NCI-H2227 (cell line): Measurements from ENCODE around the gene AICDA.
"Not testable (repeated sequence)": the region's sequence is repeated elsewhere in the genome, so short reads cannot be mapped to it uniquely, and the experiment has no call there.

Experiments used
- DNase-seq: peaks from one replicate; lab custom pipeline; 2025; ENCODE audit not compliant: unreplicated experiment; lab: John Stamatoyannopoulos, UW

The AICDA gene

DNA sequence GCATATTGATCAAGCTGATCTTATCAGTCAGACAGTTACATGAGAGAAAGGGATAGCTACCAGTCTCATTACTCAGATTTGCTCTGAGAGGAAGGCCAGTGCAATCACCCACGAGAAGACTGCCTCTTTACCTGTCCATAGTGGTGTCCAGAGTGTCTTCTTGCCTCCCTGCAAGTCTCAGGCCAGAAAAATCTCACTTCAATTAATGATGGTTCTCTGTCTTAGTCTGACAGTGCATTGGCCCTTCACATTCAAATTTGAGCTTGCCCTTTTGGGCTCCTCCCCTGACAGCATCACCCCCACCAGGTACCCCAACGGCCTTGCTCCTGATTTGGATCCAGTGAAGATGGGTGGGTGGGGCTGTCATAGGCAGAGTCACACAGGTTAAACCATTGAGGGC, at the start of gene AICDA:
TSS of gene AICDA (minus strand) at position 231 of the 400 bp plus-strand sequence. CDS start at position 139, 92 bp downstream.
- no peak for DNase-seq

DNA sequence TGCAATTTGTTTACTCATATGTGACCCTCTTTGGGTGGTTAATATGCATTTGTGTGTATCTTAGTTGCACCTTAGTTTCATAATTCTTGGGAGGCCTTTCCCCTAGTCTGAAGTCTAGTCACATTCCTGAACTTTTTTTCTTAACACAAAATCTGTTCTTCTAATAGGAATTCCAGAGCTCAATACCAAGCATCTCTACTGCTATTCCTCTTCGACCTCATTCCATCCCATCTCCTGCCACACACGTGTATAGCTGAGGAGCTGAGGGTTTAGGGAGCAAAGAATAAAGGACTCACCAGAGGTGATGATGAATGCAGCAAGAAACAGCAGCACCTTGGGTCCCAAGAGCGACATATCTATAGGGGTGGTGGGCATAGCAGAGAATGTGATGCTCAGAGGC, 49.1 kb upstream of the AICDA start:
- no peak for DNase-seq

- no peak for DNase-seq
Measured at GRCh38 chr12:8661016-8661415, 48.4 kb upstream of the AICDA start.

DNA sequence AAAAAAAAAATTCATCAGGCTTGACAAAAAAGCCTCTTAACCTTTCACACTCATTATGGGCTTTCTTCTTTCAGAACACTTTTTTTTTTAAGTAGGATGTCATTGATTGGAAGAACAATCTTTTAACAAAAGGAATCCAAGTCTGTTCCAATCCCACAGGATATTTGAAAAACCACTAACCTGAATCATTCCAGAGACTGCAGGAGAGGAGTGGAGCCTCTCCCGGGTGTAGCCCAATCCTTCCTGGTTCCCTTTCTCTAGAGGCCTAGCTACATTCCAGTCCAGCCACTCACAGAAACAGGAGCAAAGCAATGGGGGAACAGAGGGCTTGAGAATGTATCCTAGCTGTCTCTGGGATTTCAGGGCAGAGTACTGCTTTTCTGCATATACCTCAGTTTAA, 45.7 kb upstream of the AICDA start:
- no peak for DNase-seq

DNA sequence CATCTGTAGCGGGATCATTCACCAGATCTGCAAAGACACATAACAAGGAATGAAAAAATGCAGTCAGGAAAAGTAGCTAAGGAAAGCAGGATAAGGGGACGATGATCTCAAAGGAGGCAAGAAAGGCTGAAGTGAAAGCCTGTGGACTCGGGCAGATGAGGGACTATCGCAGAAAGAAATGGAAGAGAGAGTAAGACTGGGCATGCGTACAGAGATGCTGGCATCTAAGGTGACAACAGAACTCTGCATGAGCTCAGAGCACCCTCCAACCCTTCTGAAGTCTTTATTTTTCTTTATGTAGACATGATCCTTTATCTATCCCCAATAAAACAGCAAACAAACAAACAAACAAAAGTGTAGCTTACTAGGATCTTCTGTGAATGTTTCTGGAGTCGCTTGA, 42.8 kb upstream of the AICDA start:
- peak; percentile 18 for DNase-seq

- no peak for DNase-seq
Measured at GRCh38 chr12:8648576-8649205, 36.0 kb upstream of the AICDA start.

GRCh38 chr12:8647968-8648367, 35.3 kb upstream of the AICDA start:
- DNase-seq, result no peak

GRCh38 chr12:8644345-8645248, 31.9 kb upstream of the AICDA start:
- DNase-seq, result no peak

- no peak for DNase-seq
Measured at GRCh38 chr12:8642775-8643174, 30.1 kb upstream of the AICDA start.

GRCh38 chr12:8639936-8640335, 27.3 kb upstream of the AICDA start:
- no peak for DNase-seq

DNA sequence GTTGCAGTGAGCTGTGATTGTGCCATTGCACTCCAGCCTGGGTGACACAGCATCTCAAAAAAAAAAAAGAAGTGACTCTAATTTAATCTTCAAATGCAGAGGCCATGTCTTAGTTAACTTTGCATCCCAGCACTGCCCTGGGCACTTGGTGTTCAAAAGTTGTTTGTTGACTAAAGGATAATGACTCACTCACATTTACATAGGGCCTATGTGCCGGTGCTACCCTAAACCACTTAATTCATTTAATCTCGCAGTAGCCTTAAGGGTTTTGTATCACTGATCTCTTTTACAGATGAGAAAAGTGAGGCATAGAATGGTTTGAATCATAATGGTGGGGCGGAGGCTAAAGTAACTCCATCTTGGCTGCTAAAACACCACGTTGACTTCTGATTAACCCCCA, 26.3 kb upstream of the AICDA start:
- DNase-seq, result no peak

DNA sequence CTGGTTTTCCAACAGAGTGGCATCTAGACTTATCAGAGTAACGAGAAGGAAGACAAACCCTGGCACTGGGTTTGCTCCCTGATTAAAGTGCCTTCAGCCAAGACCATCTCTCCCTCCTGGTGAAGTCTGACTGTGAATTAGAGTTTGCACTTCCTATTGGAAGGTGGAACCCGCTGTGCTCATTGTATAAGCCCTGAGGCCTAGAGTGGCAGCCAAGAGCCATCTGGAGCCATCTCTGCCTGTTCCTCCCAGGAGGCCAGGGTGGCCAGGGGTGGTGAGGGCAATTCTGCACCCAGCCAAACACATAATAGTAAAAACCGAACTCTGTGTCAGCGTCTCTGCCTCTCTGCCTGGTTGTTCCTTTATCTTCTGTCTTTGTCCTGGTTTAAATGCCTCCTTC, 25.0 kb upstream of the AICDA start:
- DNase-seq, result no peak

DNA sequence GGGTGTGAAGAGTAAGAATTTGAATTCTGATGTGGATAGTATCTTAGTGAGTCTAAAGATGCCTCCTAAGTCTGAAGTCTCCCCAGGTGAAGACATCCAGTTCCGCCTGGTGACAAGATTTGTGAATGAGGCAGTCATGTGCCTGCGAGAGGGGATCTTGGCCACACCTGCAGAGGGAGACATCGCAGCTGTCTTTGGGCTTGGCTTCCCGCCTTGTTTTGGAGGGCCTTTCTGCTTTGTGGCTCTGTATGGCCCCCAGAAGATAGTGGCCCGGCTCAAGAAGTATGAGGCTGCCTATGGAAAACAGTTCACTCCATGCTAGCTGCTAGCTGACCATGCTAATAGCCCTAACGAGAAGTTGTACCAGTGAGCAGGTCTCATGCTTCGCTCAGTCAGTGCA, 24.6 kb upstream of the AICDA start:
- DNase-seq, result no peak

DNA sequence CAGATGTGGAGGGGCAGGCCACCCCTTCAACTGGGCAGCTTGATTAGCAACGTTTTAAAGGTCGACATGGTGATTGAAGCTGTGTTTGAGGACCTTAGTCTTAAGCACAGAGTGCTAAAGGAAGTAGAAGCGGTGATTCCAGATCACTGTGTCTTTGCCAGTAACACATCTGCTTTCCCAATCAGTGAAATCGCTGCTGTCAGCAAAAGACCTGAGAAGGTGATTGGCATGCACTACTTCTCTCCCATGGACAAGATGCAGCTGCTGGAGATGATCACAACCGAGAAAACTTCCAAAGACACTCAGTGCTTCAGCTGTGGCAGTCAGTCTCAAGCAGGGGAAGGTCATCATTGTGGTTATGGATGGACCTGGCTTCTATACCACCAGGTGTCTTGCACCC, 23.9 kb upstream of the AICDA start:
- no peak for DNase-seq

DNA sequence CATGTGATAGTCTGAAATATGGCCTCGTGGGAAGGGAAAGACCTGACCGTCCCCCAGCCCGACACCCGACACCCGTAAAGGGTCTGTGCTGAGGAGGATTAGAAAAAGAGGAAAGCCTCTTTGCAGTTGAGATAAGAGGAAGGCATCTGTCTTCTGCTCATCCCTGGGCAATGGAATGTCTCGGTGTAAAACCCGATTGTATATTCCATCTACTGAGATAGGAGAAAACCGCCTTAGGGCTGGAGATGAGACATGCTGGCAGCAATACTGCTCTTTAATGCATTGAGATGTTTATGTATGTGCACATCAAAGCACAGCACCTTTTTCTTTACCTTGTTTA, 23.3 kb upstream of the AICDA start:
- DNase-seq, result not testable (repeated sequence)

- DNase-seq, result not testable (repeated sequence)
Measured at GRCh38 chr12:8635342-8636006, 22.8 kb upstream of the AICDA start.

- DNase-seq, result no peak
Measured at GRCh38 chr12:8630131-8630530, 17.5 kb upstream of the AICDA start.

- DNase-seq, result no peak
Measured at GRCh38 chr12:8629486-8630033, 16.9 kb upstream of the AICDA start.

DNA sequence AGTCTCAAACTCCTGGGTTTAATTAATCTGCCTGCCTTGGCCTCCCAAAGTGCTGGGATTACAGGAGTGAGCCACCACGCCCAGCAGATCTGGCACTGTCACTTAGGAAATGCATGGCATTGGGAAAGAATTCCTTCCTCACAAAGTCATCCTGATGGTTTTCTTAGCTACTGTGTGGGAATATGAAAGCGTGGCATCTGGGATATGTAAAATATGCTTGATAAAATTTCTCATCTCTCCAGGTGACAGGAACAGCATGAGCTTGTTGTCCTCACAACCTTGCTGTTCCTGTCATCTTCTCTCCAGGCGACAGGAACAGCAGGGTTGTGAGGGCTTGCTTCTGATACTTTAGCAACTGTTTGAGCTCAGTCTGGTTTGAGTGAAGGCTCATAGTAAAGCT, 16.1 kb upstream of the AICDA start:
- DNase-seq, result no peak

DNA sequence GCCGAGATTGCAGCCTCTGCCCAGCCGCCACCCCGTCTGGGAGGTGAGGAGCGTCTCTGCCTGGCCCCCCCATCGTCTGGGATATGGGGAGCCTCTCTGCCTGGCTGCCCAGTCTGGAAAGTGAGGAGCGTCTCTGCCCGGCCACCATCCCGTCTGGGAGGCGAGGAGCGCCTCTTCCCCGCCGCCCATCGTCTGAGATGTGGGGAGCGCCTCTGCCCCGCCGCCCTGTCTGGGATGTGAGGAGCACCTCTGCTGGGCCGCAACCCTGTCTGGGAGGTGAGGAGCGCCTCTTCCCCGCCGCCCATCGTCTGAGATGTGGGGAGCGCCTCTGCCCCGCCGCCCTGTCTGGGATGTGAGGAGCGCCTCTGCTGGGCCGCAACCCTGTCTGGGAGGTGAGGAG, 12.1 kb upstream of the AICDA start:
- DNase-seq, result not testable (repeated sequence)

- no peak for DNase-seq
Measured at GRCh38 chr12:8622646-8623045, 10.0 kb upstream of the AICDA start.

GRCh38 chr12:8615206-8615605, 2.5 kb upstream of the AICDA start:
- no peak for DNase-seq
